ENCODE results near the gene FA2H.
"Not testable (repeated sequence)": the region's sequence is repeated elsewhere in the genome, so short reads cannot be mapped to it uniquely, and the experiment has no call there.

Gene FA2H

GRCh38 chr16:74769586-74770190 lies 4.9 kb downstream of the FA2H start:
- DNase-seq: no peak

- DNase-seq: no peak
These were observed 6.4 kb downstream of the FA2H start for GRCh38 chr16:74768239-74768638.

GRCh38 chr16:74767749-74768148 lies 6.9 kb downstream of the FA2H start:
- no peak for DNase-seq

GRCh38 chr16:74766729-74767128 lies 7.9 kb downstream of the FA2H start:
- DNase-seq: no peak

GRCh38 chr16:74764184-74764583 lies 10.4 kb downstream of the FA2H start:
- not testable (repeated sequence) for DNase-seq

- no peak for DNase-seq
These were observed 13.0 kb downstream of the FA2H start for GRCh38 chr16:74761665-74762064.

GRCh38 chr16:74760007-74760767 lies 14.4 kb downstream of the FA2H start:
- DNase-seq: no peak

GRCh38 chr16:74759564-74759963 lies 15.1 kb downstream of the FA2H start:
- no peak for DNase-seq

- DNase-seq: no peak
These were observed 15.8 kb downstream of the FA2H start for GRCh38 chr16:74758801-74759200.

GRCh38 chr16:74757349-74757748 lies 17.3 kb downstream of the FA2H start:
- DNase-seq: no peak

GRCh38 chr16:74756203-74756602 lies 18.4 kb downstream of the FA2H start:
- no peak for DNase-seq

- DNase-seq: no peak
These were observed 21.4 kb downstream of the FA2H start for GRCh38 chr16:74753180-74753579.

- DNase-seq: no peak
These were observed 21.9 kb downstream of the FA2H start for GRCh38 chr16:74752756-74753155.

- DNase-seq: no peak
These were observed 22.4 kb downstream of the FA2H start for GRCh38 chr16:74752258-74752657.

- no peak for DNase-seq
These were observed 23.0 kb downstream of the FA2H start for GRCh38 chr16:74751658-74752057.

GRCh38 chr16:74749291-74750055 lies 25.1 kb downstream of the FA2H start:
- DNase-seq: no peak

GRCh38 chr16:74748616-74749026 lies 26.0 kb downstream of the FA2H start:
- no peak for DNase-seq

GRCh38 chr16:74747716-74748615 lies 26.7 kb downstream of the FA2H start:
- DNase-seq: no peak

GRCh38 chr16:74745926-74746325 lies 28.7 kb downstream of the FA2H start:
- no peak for DNase-seq

- no peak for DNase-seq
These were observed 29.5 kb downstream of the FA2H start for GRCh38 chr16:74745109-74745615.

- DNase-seq: no peak
These were observed 30.1 kb downstream of the FA2H start for GRCh38 chr16:74744566-74744965.

- DNase-seq: no peak
These were observed 30.8 kb downstream of the FA2H start for GRCh38 chr16:74743668-74744299.

All from NK-92 treated with Interleukin-12 subunit alpha and Interleukin-12 subunit beta, amount 100 ng/mL, for 24 hours (cell line).